ENCODE measurements around the gene STK36.

DNA sequence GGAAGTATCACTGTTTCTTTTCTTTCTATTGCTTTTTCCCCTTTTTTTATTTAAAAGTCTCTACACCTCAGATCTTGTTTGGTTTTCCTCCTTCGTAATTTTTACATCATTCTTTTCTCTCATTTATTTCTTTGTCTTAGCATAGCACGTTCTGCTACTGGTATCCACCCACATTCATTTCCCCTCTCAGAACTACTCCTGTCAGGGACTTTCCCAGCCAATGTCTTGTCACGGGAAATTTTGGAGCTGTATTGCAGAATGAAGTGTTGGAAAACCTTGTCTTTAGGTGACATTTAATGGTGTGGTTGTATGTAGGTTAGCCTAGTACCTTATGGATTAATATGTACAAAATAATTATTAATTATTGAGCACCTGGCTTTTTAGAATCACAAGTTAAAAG is 72.7 kb downstream of the STK36 start:
- TF ChIP-seq, protein P1, sequence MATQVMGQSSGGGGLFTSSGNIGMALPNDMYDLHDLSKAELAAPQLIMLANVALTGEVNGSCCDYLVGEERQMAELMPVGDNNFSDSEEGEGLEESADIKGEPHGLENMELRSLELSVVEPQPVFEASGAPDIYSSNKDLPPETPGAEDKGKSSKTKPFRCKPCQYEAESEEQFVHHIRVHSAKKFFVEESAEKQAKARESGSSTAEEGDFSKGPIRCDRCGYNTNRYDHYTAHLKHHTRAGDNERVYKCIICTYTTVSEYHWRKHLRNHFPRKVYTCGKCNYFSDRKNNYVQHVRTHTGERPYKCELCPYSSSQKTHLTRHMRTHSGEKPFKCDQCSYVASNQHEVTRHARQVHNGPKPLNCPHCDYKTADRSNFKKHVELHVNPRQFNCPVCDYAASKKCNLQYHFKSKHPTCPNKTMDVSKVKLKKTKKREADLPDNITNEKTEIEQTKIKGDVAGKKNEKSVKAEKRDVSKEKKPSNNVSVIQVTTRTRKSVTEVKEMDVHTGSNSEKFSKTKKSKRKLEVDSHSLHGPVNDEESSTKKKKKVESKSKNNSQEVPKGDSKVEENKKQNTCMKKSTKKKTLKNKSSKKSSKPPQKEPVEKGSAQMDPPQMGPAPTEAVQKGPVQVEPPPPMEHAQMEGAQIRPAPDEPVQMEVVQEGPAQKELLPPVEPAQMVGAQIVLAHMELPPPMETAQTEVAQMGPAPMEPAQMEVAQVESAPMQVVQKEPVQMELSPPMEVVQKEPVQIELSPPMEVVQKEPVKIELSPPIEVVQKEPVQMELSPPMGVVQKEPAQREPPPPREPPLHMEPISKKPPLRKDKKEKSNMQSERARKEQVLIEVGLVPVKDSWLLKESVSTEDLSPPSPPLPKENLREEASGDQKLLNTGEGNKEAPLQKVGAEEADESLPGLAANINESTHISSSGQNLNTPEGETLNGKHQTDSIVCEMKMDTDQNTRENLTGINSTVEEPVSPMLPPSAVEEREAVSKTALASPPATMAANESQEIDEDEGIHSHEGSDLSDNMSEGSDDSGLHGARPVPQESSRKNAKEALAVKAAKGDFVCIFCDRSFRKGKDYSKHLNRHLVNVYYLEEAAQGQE (IDR thresholded peaks at IDR 0.05; ENCODE audit: insufficient replicate concordance, low read depth): no peak
- TF ChIP-seq CTCF (IDR thresholded peaks at IDR 0.05; ENCODE audit: insufficient read depth, low read length) (no peak), POLR2AphosphoS5 (IDR thresholded peaks at IDR 0.05; ENCODE audit: low read depth) (no peak), SPI1 (IDR thresholded peaks at IDR 0.05; ENCODE audit: borderline replicate concordance, low read depth) (no peak)
